Spleen (tissue), 11 donors: Measurements from ENCODE around the gene GSTK1. TPM values are rescaled to one million over a fixed set of nuclear protein-coding genes. Genes with fewer than 3 reads are reported as not detected.

Experiments
- DNase-seq: peaks from one replicate; pipeline ENCODE4 v3.0.0-alpha.2; 2020
- H3K27ac ChIP-seq, 8 donors: fragments of 200-600 bp; sonication (generic) in 7 of 8; 1 replicate in 4 of 8; 2 replicates in 4 of 8; pipeline versions ENCODE4 v1.5.0 to v1.8.0; 2016 to 2021; ENCODE audit warnings: inconsistent platforms in 4 of 8, mild to moderate bottlenecking in 4 of 8, moderate library complexity in 1 of 8
- H3K27me3 ChIP-seq, 7 donors: fragments of 200-600 bp; sonication (generic) in 6 of 7; replicated peaks in 1 of 7; 1 replicate in 4 of 7; 2 replicates in 3 of 7; pipeline versions ENCODE4 v1.5.0 to v1.8.0; 2016 to 2021; ENCODE audit warnings: inconsistent platforms in 3 of 7, mild to moderate bottlenecking in 1 of 7
- H3K36me3 ChIP-seq, 6 donors: fragments of 200-600 bp; sonication (generic) in 5 of 6; 1 replicate in 4 of 6; 2 replicates in 2 of 6; pipeline versions ENCODE4 v1.5.0 to v1.8.0; 2016 to 2021; ENCODE audit warnings: inconsistent platforms in 2 of 6
- H3K4me1 ChIP-seq, 6 donors: fragments of 200-600 bp; sonication (generic) in 5 of 6; 1 replicate in 3 of 6; 2 replicates in 3 of 6; pipeline versions ENCODE4 v1.5.0 to v1.8.0; 2016 to 2021; ENCODE audit warnings: inconsistent platforms in 3 of 6
- H3K4me3 ChIP-seq, 8 donors: fragments of 200-600 bp; sonication (generic) in 7 of 8; 1 replicate in 4 of 8; 2 replicates in 4 of 8; pipeline versions ENCODE4 v1.5.0 to v1.8.0; 2016 to 2021; ENCODE audit warnings: inconsistent platforms in 4 of 8, mild to moderate bottlenecking in 4 of 8, moderate library complexity in 2 of 8
- H3K9me3 ChIP-seq, 8 donors: fragments of 200-600 bp; sonication (generic) in 7 of 8; 1 replicate in 4 of 8; 2 replicates in 4 of 8; pipeline versions ENCODE4 v1.5.0 to v1.8.0; 2016 to 2021; ENCODE audit warnings: inconsistent platforms in 4 of 8
- POLR2A ChIP-seq, 3 donors: fragments of 450-650 bp; IDR thresholded peaks; one replicate each; pipeline ENCODE4 v1.5.1; 2017; ENCODE audit warnings: antibody characterized with exemption in 3 of 3, mild to moderate bottlenecking in 1 of 3
- POLR2AphosphoS5 ChIP-seq, 3 donors: sonication (generic); formaldehyde crosslinking; IDR thresholded peaks; one replicate each; pipeline ENCODE4 v1.5.1; 2017; ENCODE audit warnings: antibody characterized with exemption in 3 of 3
- WGBS, 5 donors: extraction: QIAGEN DNeasy Blood & Tissue Kit in 3 of 5; methylation state at CpG; one replicate each; pipeline versions ENCODE4 v1.1.5 to v1.1.7; 2013 to 2018; 5-methylcytosine and 5-hydroxymethylcytosine counted together
- intact Hi-C: fragments of 100-400 bp; cut with DNase I; formaldehyde crosslinking; loops from one replicate; pipeline ENCODE4 v1.15.0; 2023; ENCODE audit warnings: low total_unique reads
- polyA plus RNA-seq, 3 donors: library from polyadenylated mRNA; stranded (reverse); fragments of 200-250 nt; gene quantifications; one replicate each; pipeline ENCODE4 v1.2.1, GENCODE V29; 2013
- total RNA-seq, 7 donors: library from RNA; depleted of rRNA in 3 of 7; stranded (reverse); fragments of >200 nt in 3 of 7; fragmentation: NEBNext Ultra II Directional in 4 of 7; extraction: Animal tissue kit (Norgen Biotek cat#: 25700) in 4 of 7; gene quantifications; one replicate each; pipeline versions ENCODE4 v1.1.0 to v1.2.1, GENCODE V29; 2016 to 2021
- TF ChIP-seq, protein P1 (sequence below), 11 experiments: fragments of 200-600 bp in 7 of 11; fragments of 450-650 bp in 4 of 11; sonication (generic) in 4 of 11; IDR thresholded peaks in 8 of 11; conservative IDR thresholded peaks in 3 of 11; 1 replicate in 7 of 11; 2 replicates in 4 of 11; pipeline versions ENCODE4 v1.4.0 to v1.8.0; 2016 to 2021; ENCODE audit warnings: antibody characterized with exemption in 11 of 11, inconsistent platforms in 4 of 11, mild to moderate bottlenecking in 1 of 11
- donor health status: healthy with polysubstance abuse.
- donor health status: DM: no; HTN: no; CAD: no; lungs with moderate emphysema.
- donor health status: DM: no; HTN: no; CAD: no.
- donor health status: Bipolar disorder and iron deficiency.
- donor health status: healthy.
- donor health status: DM: no; HTN: no; CAD: no.
- donor health status: DM: yes; HTN: yes; CAD: no.

The GSTK1 gene
- total and polyA plus RNA-seq, 10 donors, result 162 to 247 (median 216) TPM

DNA sequence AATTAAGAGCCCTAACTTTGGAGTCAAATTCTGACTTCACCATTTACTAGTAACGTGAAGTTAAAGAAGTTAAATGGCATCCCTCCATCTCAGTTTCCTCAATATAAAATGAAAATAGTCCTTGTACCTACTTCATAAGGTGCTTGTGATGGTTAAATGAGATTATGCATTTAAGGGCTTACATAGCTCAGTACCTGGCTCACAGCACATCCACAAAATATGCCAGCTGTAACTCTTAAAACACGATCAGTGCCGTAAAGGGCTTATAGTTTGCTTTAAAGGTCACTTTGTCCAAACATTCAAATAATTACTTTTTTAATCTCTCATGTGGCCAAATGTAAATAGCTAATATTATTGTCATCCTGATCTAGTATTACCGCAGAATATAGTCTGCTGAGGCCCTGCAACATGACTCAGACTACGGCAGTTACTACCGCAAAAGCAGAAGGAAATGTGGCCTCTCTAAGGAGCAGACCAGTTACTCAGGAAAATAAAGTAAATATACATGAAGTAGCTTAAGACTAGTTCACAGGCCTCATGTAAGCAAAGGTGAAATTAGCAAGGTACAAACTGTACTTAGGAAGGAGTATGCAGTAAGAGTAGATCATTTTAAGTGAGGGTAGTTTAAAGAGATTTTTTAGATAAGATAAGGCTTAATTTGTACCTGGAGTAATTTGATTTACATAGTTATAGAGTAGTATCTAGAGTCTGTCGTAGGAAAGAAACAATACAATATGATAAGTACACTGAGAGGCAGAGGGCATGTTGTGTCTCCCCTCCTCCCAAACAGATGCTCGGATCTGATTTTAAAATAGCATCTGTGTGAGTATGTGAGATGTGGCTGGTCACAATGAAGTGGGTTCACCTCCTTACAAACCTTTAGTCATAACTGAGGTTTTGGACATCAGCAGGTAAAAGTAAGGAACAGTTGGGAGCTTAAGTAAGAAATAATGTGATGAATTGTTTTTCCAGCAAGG lies 38.0 kb downstream of the GSTK1 start:
- peaks cover 6 to 100% (median 85%) of the 10 kb centered on the region in 6 donors for H3K36me3 ChIP-seq
- no peak for TF ChIP-seq POLR2A (IDR thresholded peaks at IDR 0.05)
- TF ChIP-seq, protein P1, sequence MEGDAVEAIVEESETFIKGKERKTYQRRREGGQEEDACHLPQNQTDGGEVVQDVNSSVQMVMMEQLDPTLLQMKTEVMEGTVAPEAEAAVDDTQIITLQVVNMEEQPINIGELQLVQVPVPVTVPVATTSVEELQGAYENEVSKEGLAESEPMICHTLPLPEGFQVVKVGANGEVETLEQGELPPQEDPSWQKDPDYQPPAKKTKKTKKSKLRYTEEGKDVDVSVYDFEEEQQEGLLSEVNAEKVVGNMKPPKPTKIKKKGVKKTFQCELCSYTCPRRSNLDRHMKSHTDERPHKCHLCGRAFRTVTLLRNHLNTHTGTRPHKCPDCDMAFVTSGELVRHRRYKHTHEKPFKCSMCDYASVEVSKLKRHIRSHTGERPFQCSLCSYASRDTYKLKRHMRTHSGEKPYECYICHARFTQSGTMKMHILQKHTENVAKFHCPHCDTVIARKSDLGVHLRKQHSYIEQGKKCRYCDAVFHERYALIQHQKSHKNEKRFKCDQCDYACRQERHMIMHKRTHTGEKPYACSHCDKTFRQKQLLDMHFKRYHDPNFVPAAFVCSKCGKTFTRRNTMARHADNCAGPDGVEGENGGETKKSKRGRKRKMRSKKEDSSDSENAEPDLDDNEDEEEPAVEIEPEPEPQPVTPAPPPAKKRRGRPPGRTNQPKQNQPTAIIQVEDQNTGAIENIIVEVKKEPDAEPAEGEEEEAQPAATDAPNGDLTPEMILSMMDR (IDR thresholded peaks at IDR 0.05 in 8 of 11, conservative IDR thresholded peaks at IDR 0.05 in 3 of 11), result no peak
- no peak for TF ChIP-seq POLR2AphosphoS5 (IDR thresholded peaks at IDR 0.05)
- peaks cover 0 to 61% (median 23%) of the 10 kb centered on the region in 6 donors for H3K4me1 ChIP-seq
- peak overlapping the region in 6 of 8 donors; percentile 18 to 84 (median 72) for H3K27ac ChIP-seq
- peak overlapping the region in 1 of 8 donors; percentile 1 for H3K4me3 ChIP-seq
- intact Hi-C loops, result loop anchor here (5.0 kb wide), 1 partner anchor 59 kb away; no protein-coding TSS in a partner anchor
- DNase-seq, result no peak
- H3K9me3 ChIP-seq, result no peaks in the 10 kb centered on the region
- WGBS, 5 donors, result 43 to 64% (median 52%) methylated on average over 8 of the region's 8 CpGs
- H3K27me3 ChIP-seq, result no peaks in the 10 kb centered on the region

DNA sequence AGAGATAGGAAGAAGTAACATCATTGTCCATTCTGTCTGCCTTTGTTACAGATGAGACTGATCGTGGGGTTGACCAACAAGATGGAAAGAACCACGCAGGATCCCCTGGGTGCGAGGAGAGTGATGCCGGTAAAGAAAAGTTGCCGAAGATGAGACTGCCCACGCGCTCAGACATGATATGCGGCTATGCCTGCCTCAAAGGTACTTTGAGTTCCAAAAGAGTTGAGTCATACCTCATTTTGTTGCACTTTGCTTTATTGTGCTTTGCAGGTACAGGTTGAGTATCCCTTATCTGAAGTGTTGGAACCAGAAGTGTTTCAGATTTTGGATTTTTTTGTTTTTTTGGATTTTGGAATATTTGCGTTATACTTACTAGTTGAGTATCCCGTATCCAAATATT lies 40.5 kb downstream of the GSTK1 start:
- WGBS, 5 donors, result 94 to 98% (median 98%) methylated on average over 10 of the region's 10 CpGs
- TF ChIP-seq, protein P1 (IDR thresholded peaks at IDR 0.05 in 8 of 11, conservative IDR thresholded peaks at IDR 0.05 in 3 of 11), result no peak
- no peak for TF ChIP-seq POLR2AphosphoS5 (IDR thresholded peaks at IDR 0.05)
- no peak for TF ChIP-seq POLR2A (IDR thresholded peaks at IDR 0.05)

DNA sequence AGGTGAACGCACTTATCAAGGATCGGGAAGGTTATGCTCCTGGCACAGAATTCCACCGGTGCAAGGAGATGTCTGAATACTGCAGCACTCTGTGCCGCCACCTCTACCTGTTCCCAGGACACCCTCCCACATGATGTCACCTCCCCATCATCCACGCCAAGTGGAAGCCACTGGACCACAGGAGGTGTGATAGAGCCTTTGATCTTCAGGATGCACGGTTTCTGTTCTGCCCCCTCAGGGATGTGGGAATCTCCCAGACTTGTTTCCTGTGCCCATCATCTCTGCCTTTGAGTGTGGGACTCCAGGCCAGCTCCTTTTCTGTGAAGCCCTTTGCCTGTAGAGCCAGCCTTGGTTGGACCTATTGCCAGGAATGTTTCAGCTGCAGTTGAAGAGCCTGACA lies 41.7 kb downstream of the GSTK1 start:
- Histone ChIP-seq H3K36me3 (peaks cover 2 to 99% (median 82%) of the 10 kb centered on the region in 6 donors), H3K9me3 (no peaks in the 10 kb centered on the region), H3K4me1 (peaks cover 0 to 39% (median 11%) of the 10 kb centered on the region in 6 donors), H3K4me3 (no peak overlapping the region), H3K27me3 (no peaks in the 10 kb centered on the region), H3K27ac (peak overlapping the region in 1 of 8 donors; percentile 28)
- 88 to 94% (median 90%) methylated on average over 6 of the region's 6 CpGs for WGBS, 5 donors
- intact Hi-C loops, result loop anchor here (5.0 kb wide), 1 partner anchor 63 kb away; no protein-coding TSS in a partner anchor
- DNase-seq, result no peak
- TF ChIP-seq, protein P1 (IDR thresholded peaks at IDR 0.05 in 8 of 11, conservative IDR thresholded peaks at IDR 0.05 in 3 of 11), result no peak
- TF ChIP-seq POLR2A (IDR thresholded peaks at IDR 0.05) (no peak), POLR2AphosphoS5 (IDR thresholded peaks at IDR 0.05) (no peak)

More for the DNA sequence above, 40.5 kb downstream of the GSTK1 start:
- Histone ChIP-seq H3K36me3 (peaks cover 2 to 100% (median 88%) of the 10 kb centered on the region in 6 donors), H3K4me1 (peaks cover 0 to 50% (median 15%) of the 10 kb centered on the region in 6 donors), H3K27ac (no peak overlapping the region), H3K9me3 (no peaks in the 10 kb centered on the region), H3K27me3 (no peaks in the 10 kb centered on the region), H3K4me3 (no peak overlapping the region)
- DNase-seq, result no peak
- intact Hi-C loops, result loop anchor here (5.0 kb wide), 1 partner anchor 61 kb away; no protein-coding TSS in a partner anchor
